MM.1S (cell line): ENCODE data around the gene MEF2C.

Source experiments
- DNase-seq: peaks from one replicate; pipeline ENCODE4 v3.0.0-alpha.2; 2015
- H2AFZ ChIP-seq: fragments of 300-600 bp; sonication (generic); 2 replicates; pipeline ENCODE4 v1.6.0; 2016; ENCODE audit warnings: antibody characterized with exemption, low read length
- H3F3A ChIP-seq: fragments of 300-600 bp; sonication (generic); 2 replicates; pipeline ENCODE4 v1.6.1; 2016; ENCODE audit warnings: mild to moderate bottlenecking, antibody characterized with exemption, low read length, moderate library complexity, mixed read lengths; ENCODE audit not compliant: insufficient read depth
- H3K27ac ChIP-seq: fragments of 300-600 bp; sonication (generic); 2 replicates; pipeline ENCODE4 v1.5.1; 2016; ENCODE audit warnings: mild to moderate bottlenecking, low read length
- H3K27me3 ChIP-seq: fragments of 300-600 bp; sonication (generic); replicated peaks from 2 replicates; pipeline ENCODE4 v1.6.0; 2016; ENCODE audit warnings: low read length; ENCODE audit not compliant: insufficient read depth
- H3K36me3 ChIP-seq: fragments of 300-600 bp; sonication (generic); replicated peaks from 2 replicates; pipeline ENCODE4 v1.6.1; 2016; ENCODE audit warnings: mild to moderate bottlenecking, low read length, mixed read lengths; ENCODE audit not compliant: insufficient read depth
- H3K4me1 ChIP-seq: fragments of 300-600 bp; sonication (generic); 2 replicates; pipeline ENCODE4 v1.6.1; 2016; ENCODE audit warnings: low read length, mixed read lengths
- H3K4me2 ChIP-seq: fragments of 300-600 bp; sonication (generic); 2 replicates; pipeline ENCODE4 v1.6.0; 2016; ENCODE audit warnings: low read depth, low read length
- H3K4me3 ChIP-seq: fragments of 300-600 bp; sonication (generic); 2 replicates; pipeline ENCODE4 v1.5.1; 2016; ENCODE audit warnings: low read length, mixed read lengths
- H3K79me2 ChIP-seq: fragments of 300-600 bp; sonication (generic); 2 replicates; pipeline ENCODE4 v1.6.1; 2016; ENCODE audit warnings: mixed run types, low read length, mixed read lengths
- H3K9ac ChIP-seq: fragments of 300-600 bp; sonication (generic); 2 replicates; pipeline ENCODE4 v1.6.1; 2016; ENCODE audit warnings: low read length, mixed read lengths
- H3K9me2 ChIP-seq: fragments of 300-600 bp; sonication (generic); replicated peaks from 2 replicates; pipeline ENCODE4 v1.6.1; 2016; ENCODE audit warnings: mild to moderate bottlenecking, low read length, mixed read lengths; ENCODE audit not compliant: insufficient read depth
- H3K9me3 ChIP-seq: fragments of 300-600 bp; sonication (generic); replicated peaks from 2 replicates; pipeline ENCODE4 v1.6.1; 2016; ENCODE audit warnings: mild to moderate bottlenecking, low read length, mixed read lengths; ENCODE audit not compliant: insufficient read depth
- H4K20me1 ChIP-seq: fragments of 300-600 bp; sonication (generic); 2 replicates; pipeline ENCODE4 v1.6.1; 2016; ENCODE audit warnings: mild to moderate bottlenecking, low read length, moderate library complexity, mixed read lengths; ENCODE audit not compliant: insufficient read depth
- EZH2 ChIP-seq: fragments of 300-600 bp; sonication (generic); optimal IDR thresholded peaks from 2 replicates; pipeline ENCODE3; 2017; ENCODE audit warnings: low read depth, mild to moderate bottlenecking, antibody characterized with exemption, low read length, mixed read lengths
- EZH2phosphoT487 ChIP-seq: fragments of 300-600 bp; sonication (generic); IDR thresholded peaks from 2 replicates; pipeline ENCODE4 v1.6.1; 2018; ENCODE audit warnings: antibody characterized with exemption, low read length
- TF ChIP-seq, protein P1 (sequence below): fragments of 300-600 bp; sonication (generic); IDR thresholded peaks from 2 replicates; pipeline ENCODE4 v1.5.1; 2016; ENCODE audit warnings: antibody characterized with exemption, low read length, mixed read lengths

Gene MEF2C

DNA sequence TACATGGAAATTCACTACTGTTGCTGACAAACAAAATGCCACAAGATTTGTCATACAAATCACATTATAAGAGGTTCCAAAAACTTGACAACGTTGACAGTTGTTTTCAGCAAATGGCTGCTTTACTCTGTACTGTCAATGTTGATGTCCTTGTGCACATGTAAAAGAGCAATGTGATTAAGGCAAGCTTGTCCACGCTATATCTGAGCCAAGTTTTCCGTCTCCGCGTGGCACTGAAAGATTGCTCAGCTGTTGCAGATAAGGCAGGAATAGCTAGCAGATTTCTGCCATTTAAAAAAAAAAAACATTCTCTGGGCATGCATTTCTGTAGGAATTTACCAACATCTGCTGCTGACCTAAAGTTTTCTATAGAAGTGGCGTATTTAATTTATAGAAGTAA is 46.4 kb upstream of the MEF2C start:
- no peaks in the 10 kb centered on the region for H4K20me1 ChIP-seq
- no peak for DNase-seq
- no peaks in the 10 kb centered on the region for H3F3A ChIP-seq
- H2AFZ ChIP-seq = no peak overlapping the region
- no peak overlapping the region for H3K4me2 ChIP-seq
- H3K4me3 ChIP-seq = no peak overlapping the region
- TF ChIP-seq EZH2 (no peak), EZH2phosphoT487 (no peak)
- TF ChIP-seq, protein P1, sequence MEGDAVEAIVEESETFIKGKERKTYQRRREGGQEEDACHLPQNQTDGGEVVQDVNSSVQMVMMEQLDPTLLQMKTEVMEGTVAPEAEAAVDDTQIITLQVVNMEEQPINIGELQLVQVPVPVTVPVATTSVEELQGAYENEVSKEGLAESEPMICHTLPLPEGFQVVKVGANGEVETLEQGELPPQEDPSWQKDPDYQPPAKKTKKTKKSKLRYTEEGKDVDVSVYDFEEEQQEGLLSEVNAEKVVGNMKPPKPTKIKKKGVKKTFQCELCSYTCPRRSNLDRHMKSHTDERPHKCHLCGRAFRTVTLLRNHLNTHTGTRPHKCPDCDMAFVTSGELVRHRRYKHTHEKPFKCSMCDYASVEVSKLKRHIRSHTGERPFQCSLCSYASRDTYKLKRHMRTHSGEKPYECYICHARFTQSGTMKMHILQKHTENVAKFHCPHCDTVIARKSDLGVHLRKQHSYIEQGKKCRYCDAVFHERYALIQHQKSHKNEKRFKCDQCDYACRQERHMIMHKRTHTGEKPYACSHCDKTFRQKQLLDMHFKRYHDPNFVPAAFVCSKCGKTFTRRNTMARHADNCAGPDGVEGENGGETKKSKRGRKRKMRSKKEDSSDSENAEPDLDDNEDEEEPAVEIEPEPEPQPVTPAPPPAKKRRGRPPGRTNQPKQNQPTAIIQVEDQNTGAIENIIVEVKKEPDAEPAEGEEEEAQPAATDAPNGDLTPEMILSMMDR = no peak
- no peaks in the 10 kb centered on the region for H3K36me3 ChIP-seq
- H3K9me3 ChIP-seq = no peaks in the 10 kb centered on the region
- no peaks in the 10 kb centered on the region for H3K4me1 ChIP-seq
- no peak overlapping the region for H3K9ac ChIP-seq
- H3K9me2 ChIP-seq = no peaks in the 10 kb centered on the region
- H3K79me2 ChIP-seq = no peaks in the 10 kb centered on the region
- no peak overlapping the region for H3K27ac ChIP-seq
- H3K27me3 ChIP-seq = no peaks in the 10 kb centered on the region

DNA sequence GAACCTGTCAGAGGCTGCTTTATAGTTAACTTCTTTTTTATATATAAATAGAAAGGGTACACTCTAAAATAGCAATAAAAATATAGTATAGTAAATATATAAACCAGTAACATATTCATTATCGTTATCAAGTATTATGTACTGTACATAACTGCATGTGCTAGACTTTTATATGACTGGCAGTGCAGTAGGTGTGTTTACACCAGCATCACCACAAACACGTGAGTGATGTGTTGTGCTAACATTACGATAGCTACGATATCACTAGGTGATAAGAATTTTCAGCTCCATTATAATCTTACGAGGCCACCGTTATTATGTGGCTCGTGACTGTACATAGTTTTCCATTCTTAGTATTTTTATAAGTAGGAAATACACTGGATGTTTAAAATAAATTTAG is 43.8 kb upstream of the MEF2C start:
- H3K9me3 ChIP-seq = no peaks in the 10 kb centered on the region
- no peaks in the 10 kb centered on the region for H3K36me3 ChIP-seq
- no peak overlapping the region for H3K4me3 ChIP-seq
- no peaks in the 10 kb centered on the region for H3K79me2 ChIP-seq
- TF ChIP-seq EZH2phosphoT487 (no peak), EZH2 (no peak)
- TF ChIP-seq, protein P1 = no peak
- H2AFZ ChIP-seq = no peak overlapping the region
- H3K27me3 ChIP-seq = no peaks in the 10 kb centered on the region
- no peak overlapping the region for H3K4me2 ChIP-seq
- H3K9me2 ChIP-seq = no peaks in the 10 kb centered on the region
- no peak for DNase-seq
- H4K20me1 ChIP-seq = no peaks in the 10 kb centered on the region
- no peaks in the 10 kb centered on the region for H3K4me1 ChIP-seq
- H3K9ac ChIP-seq = no peak overlapping the region
- no peak overlapping the region for H3K27ac ChIP-seq
- no peaks in the 10 kb centered on the region for H3F3A ChIP-seq

DNA sequence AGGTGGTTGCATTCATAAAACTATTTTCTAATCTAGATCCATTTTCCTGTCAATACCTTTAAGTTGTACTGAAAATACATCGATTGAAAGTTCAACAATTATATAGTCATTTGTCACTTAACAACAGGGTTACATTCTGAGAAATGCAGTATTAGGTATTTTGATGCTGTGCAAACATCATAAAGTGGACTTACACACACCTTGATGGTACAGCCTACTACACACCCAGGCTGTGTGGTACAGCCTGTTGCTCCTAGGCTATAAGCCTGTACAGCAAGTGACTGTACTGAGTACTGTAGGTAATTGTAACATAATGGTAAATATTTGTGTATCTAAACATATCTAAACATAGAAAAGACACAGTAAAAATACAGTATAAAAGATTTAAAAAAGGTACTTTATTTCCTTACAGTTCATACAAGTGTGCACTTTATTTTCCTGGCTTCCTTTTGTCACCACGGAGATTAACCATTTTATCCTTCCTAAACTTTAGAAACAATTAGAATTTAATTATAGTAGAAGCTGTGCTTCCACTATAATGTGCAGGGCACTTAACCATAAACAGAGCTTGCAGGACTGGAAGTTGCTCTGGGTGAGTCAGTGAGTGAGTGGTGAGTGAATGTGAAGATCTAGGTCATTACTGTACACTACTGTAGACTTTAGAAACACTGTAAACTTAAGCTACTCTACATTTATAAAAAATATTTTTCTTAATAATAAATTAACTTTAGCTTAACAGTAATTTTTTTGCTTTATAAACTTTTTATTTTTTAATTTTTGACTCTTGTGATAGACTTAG is 42.9 kb upstream of the MEF2C start:
- H3K4me2 ChIP-seq = no peak overlapping the region
- H3F3A ChIP-seq = no peaks in the 10 kb centered on the region
- DNase-seq = no peak
- no peak overlapping the region for H3K27ac ChIP-seq
- no peak overlapping the region for H3K9ac ChIP-seq
- no peaks in the 10 kb centered on the region for H3K79me2 ChIP-seq
- no peak for TF ChIP-seq EZH2
- H4K20me1 ChIP-seq = no peaks in the 10 kb centered on the region
- no peaks in the 10 kb centered on the region for H3K36me3 ChIP-seq
- no peaks in the 10 kb centered on the region for H3K9me2 ChIP-seq
- no peaks in the 10 kb centered on the region for H3K9me3 ChIP-seq
- no peak overlapping the region for H2AFZ ChIP-seq
- H3K4me1 ChIP-seq = no peaks in the 10 kb centered on the region
- H3K27me3 ChIP-seq = no peaks in the 10 kb centered on the region
- no peak overlapping the region for H3K4me3 ChIP-seq

DNA sequence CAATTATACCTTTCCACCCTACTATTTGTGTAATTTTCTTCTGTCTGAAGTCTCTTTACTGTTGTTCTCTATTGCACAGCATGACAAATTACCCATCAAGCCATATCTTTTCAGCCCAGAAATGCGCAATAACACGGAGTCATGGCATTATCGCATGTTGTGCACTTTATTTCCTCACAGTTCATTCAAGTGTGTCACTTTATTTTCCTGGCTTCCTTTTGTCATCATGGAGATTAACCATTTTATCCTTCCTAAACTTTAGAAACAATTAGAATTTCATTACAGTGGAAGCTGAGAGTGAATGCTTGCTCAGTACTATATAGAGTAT is 41.3 kb upstream of the MEF2C start:
- Histone ChIP-seq H3K27me3 (no peaks in the 10 kb centered on the region), H3K9me3 (no peaks in the 10 kb centered on the region), H3K9ac (no peak overlapping the region), H3K4me3 (no peak overlapping the region), H3K36me3 (no peaks in the 10 kb centered on the region), H3K79me2 (no peaks in the 10 kb centered on the region), H3K4me2 (no peak overlapping the region), H3K9me2 (no peaks in the 10 kb centered on the region), H3F3A (no peaks in the 10 kb centered on the region), H3K4me1 (no peaks in the 10 kb centered on the region), H4K20me1 (no peaks in the 10 kb centered on the region), H3K27ac (no peak overlapping the region), H2AFZ (no peak overlapping the region)
- no peak for DNase-seq
- TF ChIP-seq, protein P1 = no peak
- no peak for TF ChIP-seq EZH2phosphoT487
- TF ChIP-seq EZH2 = no peak
